H1 (cell line): Measurements from ENCODE around the gene MRPL34. TPM values are rescaled to one million over a fixed set of nuclear protein-coding genes. Genes with fewer than 3 reads are reported as not detected.
A peak's percentile ranks its signal among the peaks of the same experiment; 100 is the strongest.

Experiments
- CTCF ChIA-PET: fragments of 300-600 bp; sonication (Branson Sonifier 250); formaldehyde crosslinking; loops from one replicate; lab custom pipeline; 2021; ENCODE audit not compliant: partially characterized antibody; lab: Charles Lee
- POLR2A ChIA-PET: fragments of 300-600 bp; sonication (Branson Sonifier 250); formaldehyde crosslinking; loops from one replicate; lab custom pipeline; 2021; ENCODE audit warnings: inconsistent platforms; ENCODE audit not compliant: partially characterized antibody; lab: Charles Lee
- DNase-seq, 2 experiments: peaks; one replicate each; pipeline versions ENCODE4 v3.0.0 to v3.0.0-alpha.2; 2010 to 2022; ENCODE audit warnings: low spot score in 2 of 2, low read depth in 1 of 2, mixed read lengths in 1 of 2
- FAIRE-seq: peaks from 2 replicates; lab custom pipeline; 2011; peaks lifted over from hg19 to GRCh38; lab: Jason Lieb, UNC
- H2AFZ ChIP-seq: 2 replicates; pipeline ENCODE4 v1.8.1; 2012; ENCODE audit warnings: low read length, inconsistent platforms
- H2AK5ac ChIP-seq: 2 replicates; pipeline ENCODE4 v1.6.1; 2013; ENCODE audit warnings: low read depth, low read length
- H2BK120ac ChIP-seq: replicated peaks from 2 replicates; pipeline ENCODE3; 2013; ENCODE audit warnings: low read depth, low read length, inconsistent platforms
- H2BK12ac ChIP-seq: 2 replicates; pipeline ENCODE4 v1.6.1; 2013; ENCODE audit warnings: low read depth, low read length
- H2BK15ac ChIP-seq: 2 replicates; pipeline ENCODE4 v1.6.1; 2013; ENCODE audit warnings: low read length
- H2BK20ac ChIP-seq: 2 replicates; pipeline ENCODE4 v1.6.1; 2013; ENCODE audit warnings: low read length
- H2BK5ac ChIP-seq: 2 replicates; pipeline ENCODE4 v1.6.1; 2013; ENCODE audit warnings: low read depth, low read length
- H3K14ac ChIP-seq: 2 replicates; pipeline ENCODE4 v1.6.1; 2013; ENCODE audit warnings: inconsistent platforms; ENCODE audit not compliant: insufficient read length
- H3K18ac ChIP-seq: 2 replicates; pipeline ENCODE4 v1.6.1; 2013; ENCODE audit warnings: low read length; ENCODE audit errors: extremely low read depth
- H3K23ac ChIP-seq: 2 replicates; pipeline ENCODE4 v1.6.1; 2013; ENCODE audit warnings: inconsistent platforms; ENCODE audit not compliant: insufficient read length
- H3K23me2 ChIP-seq: 2 replicates; pipeline ENCODE4 v1.6.1; 2013; ENCODE audit warnings: low read depth, low read length
- H3K27ac ChIP-seq: 2 replicates; pipeline ENCODE4 v1.6.1; 2011; ENCODE audit warnings: low read depth, low read length, inconsistent platforms
- H3K27me3 ChIP-seq, 4 experiments: replicated peaks in 1 of 4; 1 replicate in 1 of 4; 2 replicates in 3 of 4; pipeline versions ENCODE4 v1.6.1 to v1.8.1; 2011 to 2013; ENCODE audit warnings: low read length in 3 of 4, mild to moderate bottlenecking in 3 of 4, inconsistent platforms in 2 of 4, mixed read lengths in 2 of 4, moderate library complexity in 1 of 4; ENCODE audit not compliant: control insufficient read depth in 3 of 4, insufficient read depth in 3 of 4; ENCODE audit errors: extremely low read depth in 1 of 4
- H3K36me3 ChIP-seq, 4 experiments: 2 replicates each; pipeline versions ENCODE4 v1.6.1 to v1.8.1; 2011 to 2013; ENCODE audit warnings: mild to moderate bottlenecking in 4 of 4, low read length in 3 of 4, moderate library complexity in 2 of 4, control low read depth in 1 of 4, inconsistent platforms in 1 of 4; ENCODE audit not compliant: insufficient read depth in 4 of 4, control insufficient read depth in 2 of 4
- H3K4ac ChIP-seq: replicated peaks from 2 replicates; pipeline ENCODE3; 2013; ENCODE audit warnings: low read length, low read depth, mixed read lengths, inconsistent platforms; ENCODE audit not compliant: insufficient read length
- H3K4me1 ChIP-seq, 4 experiments: replicated peaks in 1 of 4; 1 replicate in 1 of 4; 2 replicates in 3 of 4; pipeline versions ENCODE4 v1.6.1 to v1.8.1; 2011 to 2013; ENCODE audit warnings: low read length in 3 of 4, inconsistent platforms in 2 of 4, mixed read lengths in 1 of 4; ENCODE audit not compliant: insufficient read depth in 4 of 4, control insufficient read depth in 3 of 4
- H3K4me2 ChIP-seq, 2 experiments: 2 replicates each; pipeline versions ENCODE4 v1.6.1 to v1.8.1; 2011 to 2013; ENCODE audit warnings: low read depth in 2 of 2, low read length in 2 of 2, control low read depth in 1 of 2, inconsistent platforms in 1 of 2, mild to moderate bottlenecking in 1 of 2; ENCODE audit not compliant: insufficient read depth in 1 of 2
- H3K4me3 ChIP-seq, 4 experiments: fragments of 200-600, 300-600 bp in 1 of 4; sonication (generic), shearing (Covaris generic), sonication (Bioruptor Twin) in 1 of 4; 2 replicates each; pipeline versions ENCODE4 v1.5.1 to v1.8.1; 2011 to 2016; ENCODE audit warnings: low read length in 4 of 4, low read depth in 3 of 4, control low read depth in 2 of 4, inconsistent platforms in 2 of 4, mild to moderate bottlenecking in 2 of 4, mixed read lengths in 1 of 4, moderate library complexity in 1 of 4; ENCODE audit not compliant: insufficient read depth in 2 of 4; ENCODE audit errors: extremely low read depth in 1 of 4
- H3K56ac ChIP-seq: replicated peaks from 2 replicates; pipeline ENCODE3; 2013; ENCODE audit warnings: low read depth, mild to moderate bottlenecking, mixed read lengths, low read length, inconsistent platforms; ENCODE audit not compliant: insufficient read length
- H3K79me1 ChIP-seq: 2 replicates; pipeline ENCODE4 v1.6.1; 2013; ENCODE audit warnings: low read depth, low read length, control low read depth
- H3K79me2 ChIP-seq, 2 experiments: 2 replicates each; pipeline versions ENCODE4 v1.6.1 to v1.8.1; 2012 to 2013; ENCODE audit warnings: low read length in 2 of 2, mild to moderate bottlenecking in 2 of 2, inconsistent platforms in 1 of 2; ENCODE audit not compliant: insufficient read depth in 2 of 2, control insufficient read depth in 1 of 2
- H3K9ac ChIP-seq, 4 experiments: replicated peaks in 1 of 4; 1 replicate in 1 of 4; 2 replicates in 3 of 4; pipeline versions ENCODE4 v1.6.1 to v1.8.1; 2011 to 2013; ENCODE audit warnings: low read depth in 3 of 4, low read length in 3 of 4, control low read depth in 2 of 4, mild to moderate bottlenecking in 2 of 4, moderate library complexity in 2 of 4, inconsistent platforms in 1 of 4; ENCODE audit errors: extremely low read depth in 1 of 4
- H3K9me3 ChIP-seq, 2 experiments: 2 replicates each; pipeline versions ENCODE4 v1.6.1 to v1.8.1; 2012 to 2013; ENCODE audit warnings: mild to moderate bottlenecking in 2 of 2, moderate library complexity in 2 of 2, control low read depth in 1 of 2, inconsistent platforms in 1 of 2, low read depth in 1 of 2, low read length in 1 of 2, mixed read lengths in 1 of 2; ENCODE audit not compliant: insufficient read depth in 2 of 2
- H4K20me1 ChIP-seq, 2 experiments: replicated peaks in 1 of 2; 2 replicates each; pipeline versions ENCODE3 to v1.8.1; 2011 to 2013; ENCODE audit warnings: inconsistent platforms in 2 of 2, low read length in 2 of 2, mild to moderate bottlenecking in 1 of 2; ENCODE audit not compliant: insufficient read depth in 2 of 2, control insufficient read depth in 1 of 2
- H4K5ac ChIP-seq: 2 replicates; pipeline ENCODE4 v1.6.1; 2013; ENCODE audit warnings: low read length, low read depth, mixed read lengths, inconsistent platforms; ENCODE audit not compliant: insufficient read length
- H4K8ac ChIP-seq: 2 replicates; pipeline ENCODE4 v1.8.0; 2013; ENCODE audit warnings: mild to moderate bottlenecking, moderate library complexity, low read length, inconsistent platforms; ENCODE audit not compliant: insufficient read depth; ENCODE audit errors: extremely low read depth
- H4K91ac ChIP-seq: replicated peaks from 2 replicates; pipeline ENCODE3; 2013; ENCODE audit warnings: low read length, mixed read lengths, inconsistent platforms; ENCODE audit not compliant: insufficient read length
- CEBPB ChIP-seq: IDR thresholded peaks from 2 replicates; pipeline ENCODE4 v1.6.1; 2012; ENCODE audit warnings: low read depth, low read length
- CHD2 ChIP-seq: IDR thresholded peaks from 2 replicates; pipeline ENCODE4 v1.6.1; 2012; ENCODE audit warnings: low read length, improper control_type of control experiment
- JUND ChIP-seq: IDR thresholded peaks from 2 replicates; pipeline ENCODE4 v1.6.1; 2011; ENCODE audit warnings: mild to moderate bottlenecking, improper control_type of control experiment, low read length
- KDM4A ChIP-seq: IDR thresholded peaks from one replicate; pipeline ENCODE4 v1.7.1; 2012; ENCODE audit warnings: low read depth, mild to moderate bottlenecking, moderate library complexity, low read length, inconsistent platforms; ENCODE audit not compliant: severe bottlenecking
- PHF8 ChIP-seq: fragments of 200-600 bp; sonication (generic); conservative IDR thresholded peaks from 2 replicates; pipeline ENCODE4 v1.7.1; 2012; ENCODE audit warnings: low read depth, mild to moderate bottlenecking, inconsistent platforms, low read length, moderate library complexity
- SIRT6 ChIP-seq: IDR thresholded peaks from one replicate; pipeline ENCODE4 v1.7.1; 2012; ENCODE audit warnings: low read length, inconsistent platforms
- SIX5 ChIP-seq: IDR thresholded peaks from 2 replicates; pipeline ENCODE4 v1.6.1; 2011; ENCODE audit warnings: mild to moderate bottlenecking, low read depth, low read length
- TCF12 ChIP-seq: IDR thresholded peaks from 2 replicates; pipeline ENCODE4 v1.6.1; 2011; ENCODE audit warnings: low read depth, mild to moderate bottlenecking, low read length
- WGBS, 2 experiments: shearing (Covaris generic) in 1 of 2; methylation state at CpG; one replicate each; pipeline versions ENCODE4 v1.1.6 to v1.1.7; 2013 to 2015; ENCODE audit warnings: low lambda C conversion rate in 2 of 2, mixed read lengths in 2 of 2, inconsistent platforms in 1 of 2, low coverage in 1 of 2, missing lambda C conversion rate in 1 of 2; ENCODE audit not compliant: insufficient replicate concordance in 2 of 2, insufficient coverage in 1 of 2, insufficient read length in 1 of 2; ENCODE audit errors: extremely low coverage in 1 of 2, missing lambda C conversion rate in 1 of 2; 5-methylcytosine and 5-hydroxymethylcytosine counted together
- polyA plus RNA-seq, 7 experiments: library from polyadenylated mRNA; depleted of rRNA in 3 of 7; stranded (reverse) in 5 of 7; unstranded in 2 of 7; fragments of >200 nt in 5 of 7; fragments of 200-250 nt in 2 of 7; gene quantifications; 1 replicate in 5 of 7; 2 replicates in 1 of 7; 4 replicates in 1 of 7; pipeline versions ENCODE4 v1.2.1 to v1.2.3, GENCODE V29; 2011 to 2013; ENCODE audit warnings: missing spikeins in 2 of 7, mixed read lengths in 2 of 7
- total RNA-seq: library from RNA; stranded (reverse); fragmentation: NEBNext Ultra II Directional; extraction: Animal tissue kit (Norgen Biotek cat#: 25700); gene quantifications from 2 replicates; pipeline ENCODE4 v1.2.1, GENCODE V29; 2021
- TF ChIP-seq, protein P1 (sequence below), 3 experiments: IDR thresholded peaks; 1 replicate in 2 of 3; 2 replicates in 1 of 3; pipeline versions ENCODE4 v1.5.1 to v1.6.1; 2011; ENCODE audit warnings: low read length in 3 of 3, mild to moderate bottlenecking in 3 of 3, inconsistent platforms in 2 of 3, low read depth in 1 of 3, moderate library complexity in 1 of 3; ENCODE audit not compliant: insufficient read depth in 1 of 3; ENCODE audit errors: control extremely low read depth in 1 of 3

Gene MRPL34
- total and polyA plus RNA-seq, 2 of the 8 experiments (the other 6 are each of a cell fraction or from before 2014, with no cell fraction given), result 91.9 to 99.6 TPM

GRCh38 chr19:17337675-17338432, 32.2 kb downstream of the MRPL34 start:
- DNase-seq (peak in 1 of 2 experiments; percentile 70), FAIRE-seq (no peak)
- Histone ChIP-seq H2BK120ac (no peak overlapping the region), H4K20me1 (peaks cover 0 to 6% of the 10 kb centered on the region in 2 experiments), H3K14ac (no peak overlapping the region), H3K4me2 (peak overlapping the region; percentile 84 to 91), H4K91ac (peak overlapping the region; percentile 0), H3K56ac (peak overlapping the region; percentile 3), H3K27ac (peak overlapping the region; percentile 39; the same call in 1 of the 2 replicates), H2BK20ac (no peak overlapping the region), H3K23me2 (peaks cover 23% of the 10 kb centered on the region), H3K4ac (peak overlapping the region; percentile 36), H3K9me3 (no peaks in the 10 kb centered on the region), H4K5ac (peak overlapping the region; percentile 63), H2BK12ac (no peak overlapping the region; the same call in 1 of the 2 replicates), H3K4me3 (peak overlapping the region; percentile 74 to 96 (median 93)), H3K79me2 (no peaks in the 10 kb centered on the region), H3K18ac (peak overlapping the region; percentile 97), H2AK5ac (0 out of 2 replicates have a peak overlapping the region, but pooled peaks have one; percentile 76), H2BK15ac (no peak overlapping the region; the same call in 1 of the 2 replicates), H2AFZ (no peak overlapping the region), H3K4me1 (peaks cover 0 to 36% (median 28%) of the 10 kb centered on the region in 4 experiments; a peak in 5 of 7 replicates), H3K23ac (no peak overlapping the region), H4K8ac (peak overlapping the region; percentile 93), H3K36me3 (peaks cover 0 to 3% (median 0%) of the 10 kb centered on the region in 4 experiments; a peak in 1 of 8 replicates), H3K27me3 (no peaks in the 10 kb centered on the region), H2BK5ac (peak overlapping the region; percentile 71; the same call in 1 of the 2 replicates), H3K9ac (peak overlapping the region; percentile 67 to 92 (median 78)), H3K79me1 (peaks cover 3% of the 10 kb centered on the region)
- WGBS, 2 experiments, result 12% methylated on average over 50 of the region's 50 CpGs; no CpG with 5 or more reads in 1 of the 2 experiments
- ChIA-PET POLR2A (interaction anchor here (0.6 to 13.5 kb wide), 8 partner anchors 10 to 640 kb away, joined by 3 to 100 read pairs (median 5); no protein-coding TSS in a partner anchor), CTCF (interaction anchor here (1.5 to 13.5 kb wide), 2 partner anchors 50 to 128 kb away, joined by 4 to 153 read pairs; partner anchors contain the start of gene CCDC194)
- TF ChIP-seq SIRT6, result no peak
- peak; percentile 63 for TF ChIP-seq KDM4A
- TF ChIP-seq JUND, result no peak
- no peak for TF ChIP-seq TCF12
- TF ChIP-seq CHD2, result 0 out of 2 replicates have a peak, but pooled peaks have one; percentile 26
- TF ChIP-seq PHF8, result peak; percentile 70
- TF ChIP-seq, protein P1, sequence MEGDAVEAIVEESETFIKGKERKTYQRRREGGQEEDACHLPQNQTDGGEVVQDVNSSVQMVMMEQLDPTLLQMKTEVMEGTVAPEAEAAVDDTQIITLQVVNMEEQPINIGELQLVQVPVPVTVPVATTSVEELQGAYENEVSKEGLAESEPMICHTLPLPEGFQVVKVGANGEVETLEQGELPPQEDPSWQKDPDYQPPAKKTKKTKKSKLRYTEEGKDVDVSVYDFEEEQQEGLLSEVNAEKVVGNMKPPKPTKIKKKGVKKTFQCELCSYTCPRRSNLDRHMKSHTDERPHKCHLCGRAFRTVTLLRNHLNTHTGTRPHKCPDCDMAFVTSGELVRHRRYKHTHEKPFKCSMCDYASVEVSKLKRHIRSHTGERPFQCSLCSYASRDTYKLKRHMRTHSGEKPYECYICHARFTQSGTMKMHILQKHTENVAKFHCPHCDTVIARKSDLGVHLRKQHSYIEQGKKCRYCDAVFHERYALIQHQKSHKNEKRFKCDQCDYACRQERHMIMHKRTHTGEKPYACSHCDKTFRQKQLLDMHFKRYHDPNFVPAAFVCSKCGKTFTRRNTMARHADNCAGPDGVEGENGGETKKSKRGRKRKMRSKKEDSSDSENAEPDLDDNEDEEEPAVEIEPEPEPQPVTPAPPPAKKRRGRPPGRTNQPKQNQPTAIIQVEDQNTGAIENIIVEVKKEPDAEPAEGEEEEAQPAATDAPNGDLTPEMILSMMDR (IDR thresholded peaks at IDR 0.05; ENCODE audit: control extremely low read depth in 1 of 3, insufficient read depth in 1 of 3, low read depth in 1 of 3, low read length in 3 of 3), result no peak
- TF ChIP-seq CEBPB, result no peak
- TF ChIP-seq SIX5, result no peak
